ENCODE data around the gene DNM3. TPM values are rescaled to one million over a fixed set of nuclear protein-coding genes. Genes with fewer than 3 reads are reported as not detected.

DNM3 gene
- polyA plus RNA-seq, 1 donor (not counting 4 experiments of a cell fraction or from before 2014, with no cell fraction given) = 2.0 TPM

DNA sequence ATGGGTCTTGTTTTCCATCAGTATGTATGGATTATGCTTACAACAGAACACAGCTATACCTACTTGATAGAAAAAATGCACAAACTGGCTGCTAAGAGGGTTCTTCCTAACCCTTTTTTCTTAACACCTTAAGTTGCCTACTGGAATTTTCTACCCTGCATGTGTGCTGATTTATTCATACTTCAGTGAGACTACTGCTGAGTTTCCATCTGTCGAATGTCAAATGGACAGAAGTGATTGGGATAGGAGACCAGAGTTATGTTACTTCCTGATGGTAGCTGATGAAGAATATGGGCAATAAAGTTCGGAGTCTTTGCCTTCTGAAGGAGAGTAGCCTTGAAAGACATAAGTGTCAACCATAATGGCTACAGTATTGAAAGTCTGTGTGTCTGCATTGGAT is 6.5 kb upstream of the DNM3 start:
- FAIRE-seq = no peak
- no peak for DNase-seq (ENCODE audit: low read depth, low spot score)
- Histone ChIP-seq H3K4me1 (ENCODE audit: control insufficient read depth, extremely low read depth, insufficient read depth, low read length) (no peaks in the 10 kb centered on the region), H3K4me2 (ENCODE audit: control insufficient read depth, extremely low read depth, insufficient read depth, low read depth, low read length) (no peak overlapping the region), H3K27ac (ENCODE audit: control insufficient read depth, insufficient read depth, low read length) (no peak overlapping the region), H3K4me3 (ENCODE audit: control insufficient read depth in 2 of 3, extremely low read depth in 1 of 3, insufficient read depth in 2 of 3, low read depth in 1 of 3, low read length in 3 of 3) (no peak overlapping the region), H3K9me1 (ENCODE audit: control insufficient read depth, extremely low read depth, insufficient read depth, low read length) (no peaks in the 10 kb centered on the region), H2AFZ (ENCODE audit: control insufficient read depth, low read length) (no peak overlapping the region), H3K9ac (ENCODE audit: control insufficient read depth, extremely low read depth, insufficient read depth, low read length) (no peak overlapping the region), H3K9me3 (ENCODE audit: control insufficient read depth, low read depth, low read length) (no peaks in the 10 kb centered on the region), H3K36me3 (ENCODE audit: control insufficient read depth in 2 of 2, extremely low read depth in 1 of 2, insufficient read depth in 2 of 2, low read length in 2 of 2) (no peaks in the 10 kb centered on the region), H3K27me3 (ENCODE audit: control insufficient read depth, extremely low read depth, insufficient read depth, low read length) (no peaks in the 10 kb centered on the region), H3K79me2 (ENCODE audit: control insufficient read depth, insufficient read depth, low read length) (no peaks in the 10 kb centered on the region), H4K20me1 (ENCODE audit: control insufficient read depth, extremely low read depth, insufficient read depth, low read length) (no peaks in the 10 kb centered on the region)
- TF ChIP-seq, protein P1, sequence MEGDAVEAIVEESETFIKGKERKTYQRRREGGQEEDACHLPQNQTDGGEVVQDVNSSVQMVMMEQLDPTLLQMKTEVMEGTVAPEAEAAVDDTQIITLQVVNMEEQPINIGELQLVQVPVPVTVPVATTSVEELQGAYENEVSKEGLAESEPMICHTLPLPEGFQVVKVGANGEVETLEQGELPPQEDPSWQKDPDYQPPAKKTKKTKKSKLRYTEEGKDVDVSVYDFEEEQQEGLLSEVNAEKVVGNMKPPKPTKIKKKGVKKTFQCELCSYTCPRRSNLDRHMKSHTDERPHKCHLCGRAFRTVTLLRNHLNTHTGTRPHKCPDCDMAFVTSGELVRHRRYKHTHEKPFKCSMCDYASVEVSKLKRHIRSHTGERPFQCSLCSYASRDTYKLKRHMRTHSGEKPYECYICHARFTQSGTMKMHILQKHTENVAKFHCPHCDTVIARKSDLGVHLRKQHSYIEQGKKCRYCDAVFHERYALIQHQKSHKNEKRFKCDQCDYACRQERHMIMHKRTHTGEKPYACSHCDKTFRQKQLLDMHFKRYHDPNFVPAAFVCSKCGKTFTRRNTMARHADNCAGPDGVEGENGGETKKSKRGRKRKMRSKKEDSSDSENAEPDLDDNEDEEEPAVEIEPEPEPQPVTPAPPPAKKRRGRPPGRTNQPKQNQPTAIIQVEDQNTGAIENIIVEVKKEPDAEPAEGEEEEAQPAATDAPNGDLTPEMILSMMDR (optimal IDR thresholded peaks at IDR 0.05 in 1 of 3, IDR thresholded peaks at IDR 0.05 in 1 of 3, conservative IDR thresholded peaks at IDR 0.05 in 1 of 3; ENCODE audit: extremely low read depth in 1 of 3, insufficient read depth in 2 of 3, low read length in 3 of 3) = no peak
- TF ChIP-seq EZH2 (IDR thresholded peaks at IDR 0.05; ENCODE audit: low read length) = no peak
- dilution Hi-C loops (cut with MboI; ENCODE audit: extremely low pct_ligation_motif_present, low sequenced_read_pairs) = no loop called here

DNA sequence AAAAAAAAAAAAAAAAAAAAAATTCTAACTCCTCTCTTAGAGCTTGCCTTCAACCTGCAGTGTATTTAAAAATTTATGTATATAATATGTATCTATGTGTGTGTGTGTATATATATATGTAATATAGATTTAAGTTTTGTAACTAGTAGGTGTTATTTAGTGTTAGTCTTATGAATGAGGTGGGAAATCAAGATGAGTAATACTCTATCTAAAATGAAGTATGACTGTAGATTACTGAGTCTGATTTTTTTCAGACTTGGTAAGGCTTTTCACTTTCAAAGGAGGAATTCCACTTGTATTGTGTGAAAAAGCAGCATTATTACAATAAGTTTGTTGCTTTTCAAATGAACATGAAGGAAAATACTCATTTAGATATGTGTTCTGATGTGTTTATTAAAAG is 5.4 kb upstream of the DNM3 start:
- no peaks in the 10 kb centered on the region for H3K9me3 ChIP-seq (ENCODE audit: control insufficient read depth, low read depth, low read length)
- H3K27me3 ChIP-seq (ENCODE audit: control insufficient read depth, extremely low read depth, insufficient read depth, low read length) = no peaks in the 10 kb centered on the region
- no peak overlapping the region for H2AFZ ChIP-seq (ENCODE audit: control insufficient read depth, low read length)
- no peak for TF ChIP-seq EZH2 (IDR thresholded peaks at IDR 0.05; ENCODE audit: low read length)
- TF ChIP-seq, protein P1 (optimal IDR thresholded peaks at IDR 0.05 in 1 of 3, IDR thresholded peaks at IDR 0.05 in 1 of 3, conservative IDR thresholded peaks at IDR 0.05 in 1 of 3; ENCODE audit: extremely low read depth in 1 of 3, insufficient read depth in 2 of 3, low read length in 3 of 3) = no peak
- H3K9ac ChIP-seq (ENCODE audit: control insufficient read depth, extremely low read depth, insufficient read depth, low read length) = no peak overlapping the region
- DNase-seq (ENCODE audit: low read depth, low spot score) (no peak), FAIRE-seq (no peak)
- H3K9me1 ChIP-seq (ENCODE audit: control insufficient read depth, extremely low read depth, insufficient read depth, low read length) = no peaks in the 10 kb centered on the region
- H4K20me1 ChIP-seq (ENCODE audit: control insufficient read depth, extremely low read depth, insufficient read depth, low read length) = no peaks in the 10 kb centered on the region
- dilution Hi-C loops (cut with MboI; ENCODE audit: extremely low pct_ligation_motif_present, low sequenced_read_pairs) = no loop called here
- H3K27ac ChIP-seq (ENCODE audit: control insufficient read depth, insufficient read depth, low read length) = no peak overlapping the region
- no peak overlapping the region for H3K4me2 ChIP-seq (ENCODE audit: control insufficient read depth, extremely low read depth, insufficient read depth, low read depth, low read length)
- no peaks in the 10 kb centered on the region for H3K79me2 ChIP-seq (ENCODE audit: control insufficient read depth, insufficient read depth, low read length)
- H3K4me1 ChIP-seq (ENCODE audit: control insufficient read depth, extremely low read depth, insufficient read depth, low read length) = no peaks in the 10 kb centered on the region
- H3K4me3 ChIP-seq (ENCODE audit: control insufficient read depth in 2 of 3, extremely low read depth in 1 of 3, insufficient read depth in 2 of 3, low read depth in 1 of 3, low read length in 3 of 3) = no peak overlapping the region
- no peaks in the 10 kb centered on the region for H3K36me3 ChIP-seq (ENCODE audit: control insufficient read depth in 2 of 2, extremely low read depth in 1 of 2, insufficient read depth in 2 of 2, low read length in 2 of 2)
